Caco-2 (cell line): Measurements from ENCODE around the gene CDA. TPM values are rescaled to one million over a fixed set of nuclear protein-coding genes. Genes with fewer than 3 reads are reported as not detected.

Source experiments
- BruUV-seq: library from RNA; stranded (reverse); fragments of 400-500 nt; replicated peaks from 2 replicates; lab custom pipeline; 2021; lab: Mats Ljungman, UMichigan
- CTCF ChIA-PET: fragments of 300-600 bp; sonication (Branson Sonifier 250); formaldehyde crosslinking; loops from one replicate; lab custom pipeline; 2022; ENCODE audit warnings: antibody characterized with exemption; lab: Charles Lee
- POLR2A ChIA-PET: fragments of 300-600 bp; sonication (Branson Sonifier 250); formaldehyde crosslinking; loops from one replicate; lab custom pipeline; 2022; ENCODE audit warnings: antibody characterized with exemption; lab: Charles Lee
- DNase-seq, 2 experiments: peaks; one replicate each; pipeline versions ENCODE4 v3.0.0 to v3.0.0-alpha.2; 2020 to 2022
- H3K27me3 ChIP-seq: replicated peaks from 2 replicates; pipeline ENCODE4 v1.6.0; 2011; ENCODE audit warnings: low read length; ENCODE audit not compliant: control insufficient read depth, insufficient read depth
- H3K36me3 ChIP-seq: 2 replicates; pipeline ENCODE4 v1.5.1; 2011; ENCODE audit warnings: low read length; ENCODE audit not compliant: control insufficient read depth, insufficient read depth
- H3K4me1 ChIP-seq: fragments of 250-450 bp; sonication (Bioruptor Pico); 2 replicates; pipeline ENCODE4 v1.5.1; 2020; ENCODE audit warnings: mild to moderate bottlenecking
- H3K4me3 ChIP-seq: 2 replicates; pipeline ENCODE4 v1.5.1; 2011; ENCODE audit warnings: low read depth, mild to moderate bottlenecking, control low read depth, low read length
- H3K9me3 ChIP-seq: fragments of 250-450 bp; sonication (Bioruptor Pico); 2 replicates; pipeline ENCODE4 v1.5.1; 2020; ENCODE audit warnings: mild to moderate bottlenecking, moderate library complexity
- H3K27ac Mint-ChIP-seq: one replicate; pipeline ENCODE4 v1.8.0; 2022; ENCODE audit warnings: mixed read lengths; ENCODE audit not compliant: unreplicated experiment
- H3K27me3 Mint-ChIP-seq: one replicate; pipeline ENCODE4 v1.8.0; 2022; ENCODE audit warnings: mixed read lengths; ENCODE audit not compliant: insufficient read depth, unreplicated experiment
- H3K36me3 Mint-ChIP-seq: one replicate; pipeline ENCODE4 v1.8.0; 2022; ENCODE audit warnings: mild to moderate bottlenecking, mixed read lengths; ENCODE audit not compliant: insufficient read depth, unreplicated experiment
- H3K4me1 Mint-ChIP-seq: one replicate; pipeline ENCODE4 v1.8.0; 2022; ENCODE audit warnings: low read depth, mixed read lengths; ENCODE audit not compliant: unreplicated experiment
- H3K4me3 Mint-ChIP-seq: one replicate; pipeline ENCODE4 v1.8.0; 2022; ENCODE audit warnings: mild to moderate bottlenecking, moderate library complexity, mixed read lengths; ENCODE audit not compliant: unreplicated experiment
- H3K9me3 Mint-ChIP-seq: one replicate; pipeline ENCODE4 v1.8.0; 2022; ENCODE audit warnings: mixed read lengths; ENCODE audit not compliant: unreplicated experiment
- CTCF ChIP-seq, 2 experiments: fragments of 200-600 bp in 1 of 2; IDR thresholded peaks; 1 replicate in 1 of 2; 2 replicates in 1 of 2; pipeline versions ENCODE4 v1.5.1 to v1.8.0; 2011 to 2022; ENCODE audit warnings: antibody characterized with exemption in 1 of 2, control low read depth in 1 of 2, inconsistent platforms in 1 of 2, low read depth in 1 of 2, low read length in 1 of 2, mild to moderate bottlenecking in 1 of 2, moderate library complexity in 1 of 2; ENCODE audit not compliant: insufficient read depth in 1 of 2, severe bottlenecking in 1 of 2, unreplicated experiment in 1 of 2
- intact Hi-C: fragments of 100-400 bp; cut with micrococcal nuclease; formaldehyde crosslinking; loops from one replicate; pipeline ENCODE4 v1.10.0; 2022; ENCODE audit not compliant: unreplicated experiment
- total RNA-seq: library from RNA; stranded (reverse); gene quantifications from 2 replicates; pipeline ENCODE4 v1.2.3, GENCODE V29; 2022

Gene CDA
- total RNA-seq, 1 experiment from 2014 or later, result 0.95 TPM

GRCh38 chr1:20571427-20571826 is 17.5 kb upstream of the CDA start:
- Mint-ChIP-seq H3K9me3 (peaks cover 18% of the 10 kb centered on the region), H3K27ac (no peak overlapping the region), H3K36me3 (no peaks in the 10 kb centered on the region), H3K27me3 (no peaks in the 10 kb centered on the region), H3K4me1 (no peaks in the 10 kb centered on the region), H3K4me3 (no peak overlapping the region)
- no peaks in the 10 kb centered on the region for H3K9me3 ChIP-seq
- no peak for TF ChIP-seq CTCF (IDR thresholded peaks at IDR 0.05; ENCODE audit: insufficient read depth in 1 of 2, low read depth in 1 of 2, low read length in 1 of 2, severe bottlenecking in 1 of 2, unreplicated experiment in 1 of 2)
- no peak for DNase-seq
- no TSS peak for BruUV-seq
- intact Hi-C loops, result no loop called here
- H3K27me3 ChIP-seq, result no peaks in the 10 kb centered on the region
- H3K4me3 ChIP-seq, result no peak overlapping the region
- H3K4me1 ChIP-seq, result no peaks in the 10 kb centered on the region
- ChIA-PET CTCF (no interaction called here), POLR2A (interaction anchor here (0.5 kb wide), 1 partner anchor 211 kb away, joined by 5 read pairs; no protein-coding TSS in a partner anchor)
- H3K36me3 ChIP-seq, result no peaks in the 10 kb centered on the region

DNA sequence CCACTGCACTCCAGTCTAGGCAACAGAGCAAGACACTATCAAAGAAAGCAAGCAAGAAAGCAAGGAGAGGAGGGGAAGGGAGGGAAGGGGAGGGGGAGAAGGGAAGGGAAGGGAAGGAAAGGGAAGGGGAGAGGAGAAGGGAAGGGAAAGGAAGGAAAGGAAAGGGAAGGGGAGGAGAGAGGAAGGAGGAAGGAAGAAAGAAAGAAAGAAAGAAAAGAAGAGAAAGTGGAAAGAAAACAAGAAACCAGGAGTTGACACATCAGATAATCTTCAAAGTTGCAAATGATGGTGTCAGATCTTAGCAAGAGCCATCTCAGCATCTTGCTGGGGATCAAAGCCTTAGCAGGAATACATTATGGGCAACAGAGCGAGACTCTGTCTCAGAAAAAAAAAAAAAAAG is 14.9 kb upstream of the CDA start:
- DNase-seq, result no peak
- intact Hi-C loops, result loop anchor here (2.0 kb wide), 1 partner anchor 59 kb away; the partner anchor contains the start of gene PINK1
- H3K9me3 ChIP-seq, result no peaks in the 10 kb centered on the region
- Mint-ChIP-seq H3K36me3 (no peaks in the 10 kb centered on the region), H3K4me1 (no peaks in the 10 kb centered on the region), H3K27ac (no peak overlapping the region), H3K9me3 (peaks cover 18% of the 10 kb centered on the region), H3K27me3 (no peaks in the 10 kb centered on the region), H3K4me3 (no peak overlapping the region)
- no peaks in the 10 kb centered on the region for H3K27me3 ChIP-seq
- CTCF ChIA-PET, result interaction anchor here (1.2 to 2.9 kb wide), 2 partner anchors 9 to 60 kb away, joined by 7 to 41 read pairs; partner anchors contain the start of gene PINK1
- TF ChIP-seq CTCF (IDR thresholded peaks at IDR 0.05; ENCODE audit: insufficient read depth in 1 of 2, low read depth in 1 of 2, low read length in 1 of 2, severe bottlenecking in 1 of 2, unreplicated experiment in 1 of 2), result no peak
- H3K36me3 ChIP-seq, result no peaks in the 10 kb centered on the region
- no TSS peak for BruUV-seq
- no peak overlapping the region for H3K4me3 ChIP-seq
- H3K4me1 ChIP-seq, result no peaks in the 10 kb centered on the region
- POLR2A ChIA-PET, result no interaction called here

- no TSS peak for BruUV-seq
- H3K36me3 ChIP-seq, result no peaks in the 10 kb centered on the region
- no peaks in the 10 kb centered on the region for H3K9me3 ChIP-seq
- H3K4me3 ChIP-seq, result no peak overlapping the region
- H3K36me3 Mint-ChIP-seq, result no peaks in the 10 kb centered on the region
- peaks cover 18% of the 10 kb centered on the region for H3K9me3 Mint-ChIP-seq
- no peaks in the 10 kb centered on the region for H3K4me1 ChIP-seq
- H3K4me3 Mint-ChIP-seq, result no peak overlapping the region
- H3K4me1 Mint-ChIP-seq, result no peaks in the 10 kb centered on the region
- intact Hi-C loops, result loop anchor here (1.0 to 2.0 kb wide), 2 partner anchors 58 to 65 kb away; partner anchors contain the start of gene PINK1
- no peak overlapping the region for H3K27ac Mint-ChIP-seq
- H3K27me3 Mint-ChIP-seq, result no peaks in the 10 kb centered on the region
- ChIA-PET CTCF (interaction anchor here (0.6 to 2.9 kb wide), 9 partner anchors 10 to 620 kb away, joined by 3 to 41 read pairs (median 4); partner anchors contain the start of genes DDOST, FAM43B and PINK1), POLR2A (no interaction called here)
- no peaks in the 10 kb centered on the region for H3K27me3 ChIP-seq
- peak; percentile 54 to 65 for TF ChIP-seq CTCF (IDR thresholded peaks at IDR 0.05; ENCODE audit: insufficient read depth in 1 of 2, low read depth in 1 of 2, low read length in 1 of 2, severe bottlenecking in 1 of 2, unreplicated experiment in 1 of 2)
- DNase-seq, result peak; percentile 59 to 75
Measured at GRCh38 chr1:20574686-20575540, 14.0 kb upstream of the CDA start.
